KBM-7 (cell line): ENCODE measurements around the gene RAD51.
A peak's percentile ranks its signal among the peaks of the same experiment; 100 is the strongest.
"Not testable (repeated sequence)": the region's sequence is repeated elsewhere in the genome, so short reads cannot be mapped to it uniquely, and the experiment has no call there.

Source experiments
- DNase-seq: peaks from one replicate; pipeline ENCODE4 v3.0.0-alpha.2; 2015
- in situ Hi-C: fragments of 300-500 bp; cut with MboI; formaldehyde crosslinking; loops from 2 replicates; pipeline ENCODE4 v1.14.3; 2020; ENCODE audit warnings: low sequenced_read_pairs, low pct_unique_long_range_greater_than_20kb, mixed read lengths

RAD51 gene

GRCh38 chr15:40694688-40695468 is at the start of gene RAD51:
TSS of gene RAD51 (plus strand) at chr15:40695174. CDS start at chr15:40698759, 3,585 bp downstream.
- in situ Hi-C loops = no loop called here

GRCh38 chr15:40647523-40647922 is 47.5 kb upstream of the RAD51 start:
- no peak for DNase-seq
- in situ Hi-C loops = no loop called here

More at GRCh38 chr15:40694688-40695468, at the start of gene RAD51:
- DNase-seq = peak; percentile 97

GRCh38 chr15:40650479-40650878 is 44.5 kb upstream of the RAD51 start:
- DNase-seq = no peak
- in situ Hi-C loops = no loop called here

DNA sequence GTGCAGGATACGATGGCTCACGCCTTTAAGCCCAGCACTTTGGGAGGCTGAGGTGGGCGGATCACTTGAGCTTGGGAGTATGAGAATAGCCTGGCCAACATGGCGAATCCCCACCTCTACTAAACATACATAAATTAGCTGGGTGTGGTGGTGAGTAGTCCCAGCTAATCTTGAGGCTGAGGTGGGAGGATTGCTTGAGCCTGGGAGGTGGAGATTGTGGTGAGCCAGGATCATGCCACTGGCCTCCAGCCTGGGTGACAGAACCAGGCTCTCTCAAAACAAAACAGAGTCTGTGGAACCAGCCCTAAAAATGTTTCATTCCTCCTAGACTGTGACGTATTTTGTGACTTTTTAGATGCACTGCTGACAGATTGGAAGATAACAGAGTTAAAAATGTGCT is 34.3 kb upstream of the RAD51 start:
- no peak for DNase-seq
- in situ Hi-C loops = no loop called here

- in situ Hi-C loops = no loop called here
- DNase-seq = no peak
These were observed 30.1 kb upstream of the RAD51 start for GRCh38 chr15:40664909-40665308.

DNA sequence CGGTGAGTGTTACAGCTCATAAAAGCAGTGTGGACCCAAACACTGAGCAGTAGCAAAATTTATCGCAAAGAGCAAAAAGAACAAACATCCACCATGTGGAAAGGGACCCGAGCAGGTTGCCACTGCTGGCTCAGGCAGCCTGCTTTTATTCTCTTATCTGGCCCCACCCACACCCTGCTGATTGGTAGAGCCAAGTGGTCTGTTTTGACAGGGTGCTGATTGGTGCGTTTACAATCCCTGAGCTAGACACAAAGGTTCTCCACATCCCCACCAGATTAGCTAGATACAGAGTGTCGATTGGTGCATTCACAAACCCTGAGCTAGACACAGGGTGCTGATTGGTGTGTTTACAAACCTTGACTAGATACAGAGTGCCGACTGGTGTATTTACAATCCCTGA is 18.7 kb upstream of the RAD51 start:
- DNase-seq = not testable (repeated sequence)

DNA sequence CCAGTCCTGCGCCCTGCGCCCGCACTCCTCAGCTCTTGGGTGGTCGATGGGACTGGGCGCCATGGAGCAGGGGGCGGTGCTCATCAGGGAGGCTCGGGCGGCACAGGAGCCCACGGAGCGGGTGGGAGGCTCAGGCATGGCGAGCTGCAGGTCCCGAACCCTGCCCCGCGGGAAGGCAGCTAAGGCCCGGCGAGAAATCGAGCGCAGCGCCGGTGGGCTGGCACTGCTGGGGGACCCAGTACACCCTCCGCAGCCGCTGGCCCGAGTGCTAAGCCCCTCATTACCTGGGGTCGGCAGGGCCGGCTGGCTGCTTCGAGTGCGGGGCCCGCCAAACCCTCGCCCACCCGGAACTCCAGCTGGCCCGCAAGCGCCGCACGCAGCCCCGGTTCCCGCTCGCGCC is 18.1 kb upstream of the RAD51 start:
- in situ Hi-C loops, DNase-seq: not testable (repeated sequence)

More for the DNA sequence above, 18.7 kb upstream of the RAD51 start:
- in situ Hi-C loops = not testable (repeated sequence)

GRCh38 chr15:40680151-40680550 is 14.8 kb upstream of the RAD51 start:
- in situ Hi-C loops = no loop called here
- no peak for DNase-seq

- in situ Hi-C loops = not testable (repeated sequence)
- DNase-seq = peak; percentile 54
These were observed 14.0 kb upstream of the RAD51 start for GRCh38 chr15:40680959-40681358.

- in situ Hi-C loops = no loop called here
- no peak for DNase-seq
These were observed 10.6 kb upstream of the RAD51 start for GRCh38 chr15:40684381-40684780.

DNA sequence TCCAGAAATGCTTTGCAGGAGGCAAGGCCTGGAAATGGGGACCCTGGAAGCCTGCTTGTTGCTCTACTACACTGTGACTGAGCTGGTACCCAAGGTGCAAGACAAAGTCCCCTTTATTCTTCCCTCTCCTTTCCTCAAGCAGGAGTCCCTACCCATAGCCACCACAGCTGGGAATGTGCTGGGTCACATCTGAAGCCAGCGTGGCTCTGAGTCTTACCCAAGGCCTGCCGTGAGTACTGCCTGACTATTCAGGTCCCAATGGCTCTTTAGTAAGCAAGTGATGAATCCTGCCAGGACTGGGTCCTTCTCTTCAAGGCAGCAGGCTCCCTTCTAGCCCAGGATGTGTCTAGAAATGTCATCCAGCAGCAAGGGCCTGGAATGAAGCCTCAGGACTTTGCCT is 9.6 kb upstream of the RAD51 start:
- in situ Hi-C loops = no loop called here
- DNase-seq = no peak

- in situ Hi-C loops = no loop called here
- no peak for DNase-seq
These were observed 5.8 kb upstream of the RAD51 start for GRCh38 chr15:40688932-40689799.

GRCh38 chr15:40691737-40692136 is 3.2 kb upstream of the RAD51 start:
- DNase-seq = no peak
- in situ Hi-C loops = no loop called here

DNA sequence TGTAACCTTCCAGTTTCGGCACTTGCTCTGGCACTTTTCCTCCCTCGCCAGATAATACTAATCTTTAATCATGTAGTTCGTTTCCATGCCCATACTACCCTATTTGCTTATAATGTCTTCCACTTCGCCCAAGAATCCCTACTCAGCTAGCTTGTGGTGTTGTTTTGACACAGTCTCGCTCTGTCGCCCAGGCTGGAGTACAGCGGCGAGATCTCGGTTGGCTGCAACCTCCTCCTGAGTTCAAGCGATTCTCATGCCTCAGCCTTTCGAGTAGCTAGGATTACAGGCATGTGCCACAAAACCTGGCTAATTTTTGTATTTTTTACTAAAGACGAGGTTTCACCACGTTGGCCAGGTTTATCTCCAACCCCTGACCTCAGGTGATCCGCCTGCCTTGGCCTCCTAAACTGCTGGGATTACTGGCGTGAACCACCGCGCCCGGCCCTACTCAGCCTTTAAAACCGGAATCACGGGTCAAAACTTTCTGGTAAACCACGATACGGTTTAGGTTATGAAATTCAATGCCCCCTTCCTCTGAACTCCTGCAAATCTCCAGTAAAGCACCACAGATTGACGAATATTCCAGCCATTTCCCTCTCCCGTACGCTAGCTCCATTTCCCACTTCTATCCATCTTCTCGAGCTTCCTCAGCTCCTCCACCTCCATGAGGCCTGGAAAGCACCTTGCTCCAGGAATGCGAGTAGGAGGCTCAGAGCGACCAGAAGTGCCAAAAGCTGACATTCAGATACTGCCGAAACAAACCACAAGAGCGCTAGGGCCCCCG is 878 bp upstream of the RAD51 start:
- in situ Hi-C loops = no loop called here

DNA sequence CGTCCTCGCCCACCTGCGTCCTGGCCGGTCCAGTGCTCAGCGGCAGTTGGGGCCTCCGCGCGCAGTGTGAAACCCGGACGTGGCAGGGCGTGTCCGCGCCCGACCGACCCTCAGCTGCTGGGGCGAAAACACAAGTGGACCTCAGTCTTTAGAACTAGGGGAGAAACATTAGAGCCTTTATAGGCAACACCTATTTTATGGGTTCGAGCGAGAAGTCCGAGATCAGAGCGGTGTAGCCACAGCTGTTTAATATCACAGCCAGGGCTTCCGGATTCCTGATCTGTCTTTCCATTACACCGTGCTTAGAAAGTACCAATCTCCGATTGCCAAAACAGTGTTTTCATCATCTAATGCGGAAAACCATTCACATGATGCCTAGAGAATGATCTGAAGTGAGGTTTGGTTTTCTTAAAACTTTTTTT is 506 bp downstream of the RAD51 start:
- in situ Hi-C loops = no loop called here
- peak; percentile 26 for DNase-seq

More for the DNA sequence above, 878 bp upstream of the RAD51 start:
- peak; percentile 44 for DNase-seq

GRCh38 chr15:40696228-40696627 is 1.3 kb downstream of the RAD51 start:
- no peak for DNase-seq

GRCh38 chr15:40697916-40698315 is 2.9 kb downstream of the RAD51 start:
- in situ Hi-C loops = no loop called here

More at GRCh38 chr15:40696228-40696627, 1.3 kb downstream of the RAD51 start:
- in situ Hi-C loops = no loop called here

DNA sequence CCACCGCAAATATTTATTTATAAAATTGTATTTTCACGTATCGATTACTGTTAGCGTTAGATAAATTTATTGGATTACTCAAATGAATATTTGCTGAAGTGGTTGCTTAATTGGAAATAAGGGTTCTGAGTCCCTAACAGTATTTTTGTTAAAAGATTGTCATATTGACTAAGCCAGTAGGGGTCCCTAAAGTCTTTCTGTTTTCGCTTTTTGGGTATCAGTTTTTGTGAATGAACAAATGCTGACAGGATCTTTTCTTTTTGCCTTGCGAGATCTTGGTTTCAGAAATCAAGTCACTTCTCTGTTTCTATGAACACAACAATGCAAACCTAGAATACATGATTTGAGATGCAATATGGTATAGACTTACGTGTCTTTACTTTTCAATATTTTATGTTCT is 7.1 kb downstream of the RAD51 start:
- in situ Hi-C loops = no loop called here
- peak; percentile 37 for DNase-seq

More at GRCh38 chr15:40697916-40698315, 2.9 kb downstream of the RAD51 start:
- no peak for DNase-seq

DNA sequence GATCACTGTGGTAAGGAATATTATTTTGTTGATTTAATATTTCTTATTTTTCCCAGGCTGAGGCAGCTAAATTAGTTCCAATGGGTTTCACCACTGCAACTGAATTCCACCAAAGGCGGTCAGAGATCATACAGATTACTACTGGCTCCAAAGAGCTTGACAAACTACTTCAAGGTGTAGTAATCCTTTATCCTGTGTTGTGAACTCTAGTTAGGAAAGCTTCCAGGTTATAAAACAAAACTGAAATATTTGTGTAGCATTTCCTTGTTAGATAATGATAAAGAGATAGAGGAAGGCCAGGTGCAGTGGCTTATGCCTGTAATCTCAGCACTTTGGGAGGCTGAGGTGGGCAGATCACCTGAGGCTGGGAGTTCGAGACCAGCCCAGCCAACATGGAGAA is 11.1 kb downstream of the RAD51 start:
- no peak for DNase-seq
- in situ Hi-C loops = no loop called here
